ENCODE data around the gene KANK4.

KANK4 gene

DNA sequence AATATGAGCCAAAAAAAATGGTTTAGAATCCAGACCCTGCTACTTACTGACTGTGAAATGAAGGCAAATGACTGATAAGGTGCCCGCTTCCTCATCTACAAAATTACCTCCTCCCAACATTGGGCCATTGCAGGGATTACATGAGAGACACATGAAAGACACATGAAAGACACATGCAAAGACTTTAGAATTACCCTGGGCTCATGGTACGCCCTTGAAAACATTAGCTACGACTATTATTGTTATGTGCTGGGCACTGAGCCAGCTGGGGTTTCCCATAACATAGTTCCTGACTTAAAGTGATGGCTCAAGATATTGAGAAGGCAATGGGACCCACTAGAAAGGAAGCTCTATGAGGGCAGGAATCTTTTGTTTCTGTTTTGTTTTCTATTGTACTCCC is 43.7 kb upstream of the KANK4 start:
- TF ChIP-seq, protein P1, sequence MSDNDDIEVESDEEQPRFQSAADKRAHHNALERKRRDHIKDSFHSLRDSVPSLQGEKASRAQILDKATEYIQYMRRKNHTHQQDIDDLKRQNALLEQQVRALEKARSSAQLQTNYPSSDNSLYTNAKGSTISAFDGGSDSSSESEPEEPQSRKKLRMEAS (IDR thresholded peaks at IDR 0.05): no peak
- peak; percentile 17; the same call in 1 of the 2 replicates for TF ChIP-seq NFIC (IDR thresholded peaks at IDR 0.05)

DNA sequence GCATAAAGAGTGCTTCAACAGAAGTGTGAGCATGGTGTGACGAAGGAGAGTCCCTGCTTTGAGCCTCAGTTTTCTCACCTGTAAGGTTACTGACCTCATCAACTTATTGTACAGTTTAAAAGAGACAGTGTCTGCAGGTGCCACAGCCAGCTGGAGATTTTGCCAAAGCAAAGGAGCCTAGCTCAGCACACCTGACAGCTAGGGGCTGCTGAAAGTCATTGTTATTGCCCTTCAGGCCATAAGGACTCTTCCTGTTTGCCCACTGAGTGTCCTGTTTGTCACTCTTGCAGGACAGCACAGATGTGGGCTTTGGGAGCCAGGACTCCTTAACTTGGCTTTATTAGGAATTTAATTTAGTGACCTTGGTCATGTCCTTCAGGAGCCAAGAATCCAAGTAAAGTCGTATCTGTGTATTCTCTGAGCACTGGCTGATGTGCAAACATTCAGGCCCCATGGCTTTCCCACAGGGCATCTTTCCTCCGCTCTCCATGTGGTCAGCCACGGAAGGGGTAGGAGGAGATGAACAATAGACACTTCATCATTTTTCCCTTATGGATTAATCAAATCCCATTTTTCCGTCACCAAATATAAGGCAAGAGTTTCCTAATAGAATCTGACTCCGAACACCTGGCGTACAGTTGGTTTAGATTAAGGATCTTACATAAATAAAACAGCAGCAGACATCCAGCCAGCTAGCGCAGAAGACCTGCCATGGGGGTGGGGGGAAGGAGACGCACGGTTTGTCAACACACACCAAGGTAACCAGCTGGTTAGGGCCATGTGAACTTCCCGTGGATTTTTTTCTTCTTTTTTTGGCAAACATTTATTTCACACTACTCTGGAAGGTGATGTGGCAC is 43.1 kb upstream of the KANK4 start:
- TF ChIP-seq TAF1 (IDR thresholded peaks at IDR 0.05; ENCODE audit: low read depth) (no peak), FOXM1 (IDR thresholded peaks at IDR 0.05; ENCODE audit: borderline replicate concordance, low read depth) (no peak), EGR1 (IDR thresholded peaks at IDR 0.05) (no peak), CREB1 (IDR thresholded peaks at IDR 0.05; ENCODE audit: low read depth) (no peak), EP300 (IDR thresholded peaks at IDR 0.05; ENCODE audit: borderline replicate concordance) (no peak), ZBTB7A (IDR thresholded peaks at IDR 0.05; ENCODE audit: low read depth) (no peak), TEAD4 (IDR thresholded peaks at IDR 0.05) (no peak), CEBPB (IDR thresholded peaks at IDR 0.05) (no peak), RAD21 (IDR thresholded peaks at IDR 0.05; ENCODE audit: low read depth) (no peak), NFIC (IDR thresholded peaks at IDR 0.05) (no peak)
- TF ChIP-seq, protein P1 (IDR thresholded peaks at IDR 0.05): no peak

DNA sequence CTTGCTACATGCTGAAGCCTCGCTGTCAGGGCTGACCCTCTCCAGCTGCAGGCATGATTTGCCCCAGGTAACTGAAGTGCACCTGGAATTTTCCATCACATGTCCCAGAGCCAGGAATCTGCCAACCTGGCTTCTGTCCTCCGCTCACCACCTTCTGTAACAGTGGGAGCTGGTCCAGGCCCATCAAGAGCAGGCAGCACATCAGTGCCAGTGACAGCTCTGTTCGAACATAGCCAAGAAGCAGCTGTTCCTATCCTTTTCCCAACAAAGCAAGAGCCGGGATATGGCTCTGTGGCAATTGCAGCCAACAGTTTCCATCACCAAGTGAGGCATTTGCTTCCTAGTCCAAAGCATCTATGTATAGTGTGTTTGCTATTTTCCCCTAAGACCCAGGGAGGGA is 42.2 kb upstream of the KANK4 start:
- TF ChIP-seq EGR1 (IDR thresholded peaks at IDR 0.05): no peak
- TF ChIP-seq, protein P1 (IDR thresholded peaks at IDR 0.05): no peak
- TF ChIP-seq CREB1 (IDR thresholded peaks at IDR 0.05; ENCODE audit: low read depth): no peak
- no peak for TF ChIP-seq EP300 (IDR thresholded peaks at IDR 0.05; ENCODE audit: borderline replicate concordance)
- TF ChIP-seq TAF1 (IDR thresholded peaks at IDR 0.05; ENCODE audit: low read depth): no peak
- TF ChIP-seq FOXM1 (IDR thresholded peaks at IDR 0.05; ENCODE audit: borderline replicate concordance, low read depth): no peak
- TF ChIP-seq TEAD4 (IDR thresholded peaks at IDR 0.05): no peak
- TF ChIP-seq, protein P2, sequence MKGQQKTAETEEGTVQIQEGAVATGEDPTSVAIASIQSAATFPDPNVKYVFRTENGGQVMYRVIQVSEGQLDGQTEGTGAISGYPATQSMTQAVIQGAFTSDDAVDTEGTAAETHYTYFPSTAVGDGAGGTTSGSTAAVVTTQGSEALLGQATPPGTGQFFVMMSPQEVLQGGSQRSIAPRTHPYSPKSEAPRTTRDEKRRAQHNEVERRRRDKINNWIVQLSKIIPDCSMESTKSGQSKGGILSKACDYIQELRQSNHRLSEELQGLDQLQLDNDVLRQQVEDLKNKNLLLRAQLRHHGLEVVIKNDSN (IDR thresholded peaks at IDR 0.05): no peak
- TF ChIP-seq NFIC (IDR thresholded peaks at IDR 0.05): no peak
- no peak for TF ChIP-seq YY1 (IDR thresholded peaks at IDR 0.05; ENCODE audit: low read depth)
- no peak for TF ChIP-seq RAD21 (IDR thresholded peaks at IDR 0.05; ENCODE audit: low read depth)
- TF ChIP-seq ZBTB7A (IDR thresholded peaks at IDR 0.05; ENCODE audit: low read depth): no peak
- TF ChIP-seq, protein P3, sequence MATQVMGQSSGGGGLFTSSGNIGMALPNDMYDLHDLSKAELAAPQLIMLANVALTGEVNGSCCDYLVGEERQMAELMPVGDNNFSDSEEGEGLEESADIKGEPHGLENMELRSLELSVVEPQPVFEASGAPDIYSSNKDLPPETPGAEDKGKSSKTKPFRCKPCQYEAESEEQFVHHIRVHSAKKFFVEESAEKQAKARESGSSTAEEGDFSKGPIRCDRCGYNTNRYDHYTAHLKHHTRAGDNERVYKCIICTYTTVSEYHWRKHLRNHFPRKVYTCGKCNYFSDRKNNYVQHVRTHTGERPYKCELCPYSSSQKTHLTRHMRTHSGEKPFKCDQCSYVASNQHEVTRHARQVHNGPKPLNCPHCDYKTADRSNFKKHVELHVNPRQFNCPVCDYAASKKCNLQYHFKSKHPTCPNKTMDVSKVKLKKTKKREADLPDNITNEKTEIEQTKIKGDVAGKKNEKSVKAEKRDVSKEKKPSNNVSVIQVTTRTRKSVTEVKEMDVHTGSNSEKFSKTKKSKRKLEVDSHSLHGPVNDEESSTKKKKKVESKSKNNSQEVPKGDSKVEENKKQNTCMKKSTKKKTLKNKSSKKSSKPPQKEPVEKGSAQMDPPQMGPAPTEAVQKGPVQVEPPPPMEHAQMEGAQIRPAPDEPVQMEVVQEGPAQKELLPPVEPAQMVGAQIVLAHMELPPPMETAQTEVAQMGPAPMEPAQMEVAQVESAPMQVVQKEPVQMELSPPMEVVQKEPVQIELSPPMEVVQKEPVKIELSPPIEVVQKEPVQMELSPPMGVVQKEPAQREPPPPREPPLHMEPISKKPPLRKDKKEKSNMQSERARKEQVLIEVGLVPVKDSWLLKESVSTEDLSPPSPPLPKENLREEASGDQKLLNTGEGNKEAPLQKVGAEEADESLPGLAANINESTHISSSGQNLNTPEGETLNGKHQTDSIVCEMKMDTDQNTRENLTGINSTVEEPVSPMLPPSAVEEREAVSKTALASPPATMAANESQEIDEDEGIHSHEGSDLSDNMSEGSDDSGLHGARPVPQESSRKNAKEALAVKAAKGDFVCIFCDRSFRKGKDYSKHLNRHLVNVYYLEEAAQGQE (IDR thresholded peaks at IDR 0.05; ENCODE audit: low read depth): no peak
- no peak for TF ChIP-seq CEBPB (IDR thresholded peaks at IDR 0.05)

DNA sequence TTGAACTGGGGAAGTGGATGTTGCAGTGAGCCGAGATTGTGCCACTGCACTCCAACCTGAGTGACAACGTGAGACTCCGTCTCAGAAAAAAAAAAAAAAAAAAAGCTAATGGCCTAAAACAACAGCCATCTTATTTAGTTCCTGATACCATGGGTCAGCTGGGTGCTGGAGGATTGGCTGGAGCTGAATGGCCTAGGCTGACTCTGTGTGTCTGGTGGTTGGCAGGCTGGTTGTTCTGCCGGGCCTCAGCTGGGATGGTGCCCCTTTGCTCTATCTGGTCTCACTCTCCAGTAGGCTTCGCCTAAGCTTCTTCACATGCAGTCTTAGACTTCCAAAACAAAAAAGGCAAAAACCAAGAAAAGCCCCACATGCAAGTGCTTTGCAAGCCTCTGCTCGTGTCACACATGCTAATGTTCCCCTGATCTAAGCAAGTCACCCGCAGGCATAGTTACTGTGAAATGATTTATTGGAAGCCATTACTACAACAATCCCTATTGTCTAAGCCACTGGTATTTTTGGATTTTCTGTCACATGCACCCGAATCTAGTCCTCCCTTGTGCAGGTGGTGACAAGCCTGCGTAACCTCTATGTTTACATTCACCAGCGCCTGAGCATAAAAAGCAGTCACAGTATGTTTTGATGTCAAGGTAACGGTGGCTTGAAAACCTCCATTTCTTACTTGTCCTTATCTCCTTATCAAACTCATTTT is 39.6 kb upstream of the KANK4 start:
- TF ChIP-seq TCF12 (IDR thresholded peaks at IDR 0.05; ENCODE audit: low read depth): no peak
- no peak for TF ChIP-seq CEBPB (IDR thresholded peaks at IDR 0.05)
- TF ChIP-seq EGR1 (IDR thresholded peaks at IDR 0.05): no peak
- TF ChIP-seq RAD21 (IDR thresholded peaks at IDR 0.05; ENCODE audit: low read depth): no peak
- TF ChIP-seq FOXM1 (IDR thresholded peaks at IDR 0.05; ENCODE audit: borderline replicate concordance, low read depth): no peak
- TF ChIP-seq TAF1 (IDR thresholded peaks at IDR 0.05; ENCODE audit: low read depth): no peak

DNA sequence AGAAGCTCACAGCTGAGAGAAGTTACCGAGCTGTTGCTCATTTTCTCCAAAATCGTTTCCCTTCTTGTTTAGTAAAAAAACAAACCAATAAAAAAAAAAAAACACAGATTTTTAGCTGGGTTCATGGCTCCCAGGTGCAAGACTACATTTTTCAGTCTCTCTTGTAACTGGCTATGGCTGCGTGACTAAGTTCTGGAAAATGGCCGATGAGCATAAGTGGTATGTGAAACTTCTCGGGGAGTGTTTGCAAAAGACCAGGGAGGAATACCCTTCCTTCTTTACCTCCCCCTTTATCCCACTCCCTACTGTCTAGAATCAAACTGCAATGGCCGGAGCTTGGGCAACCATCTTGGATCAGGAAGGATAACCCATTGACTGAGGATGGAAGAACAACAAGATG is 38.7 kb upstream of the KANK4 start:
- no peak for TF ChIP-seq EGR1 (IDR thresholded peaks at IDR 0.05)
- TF ChIP-seq, protein P1 (IDR thresholded peaks at IDR 0.05): no peak

DNA sequence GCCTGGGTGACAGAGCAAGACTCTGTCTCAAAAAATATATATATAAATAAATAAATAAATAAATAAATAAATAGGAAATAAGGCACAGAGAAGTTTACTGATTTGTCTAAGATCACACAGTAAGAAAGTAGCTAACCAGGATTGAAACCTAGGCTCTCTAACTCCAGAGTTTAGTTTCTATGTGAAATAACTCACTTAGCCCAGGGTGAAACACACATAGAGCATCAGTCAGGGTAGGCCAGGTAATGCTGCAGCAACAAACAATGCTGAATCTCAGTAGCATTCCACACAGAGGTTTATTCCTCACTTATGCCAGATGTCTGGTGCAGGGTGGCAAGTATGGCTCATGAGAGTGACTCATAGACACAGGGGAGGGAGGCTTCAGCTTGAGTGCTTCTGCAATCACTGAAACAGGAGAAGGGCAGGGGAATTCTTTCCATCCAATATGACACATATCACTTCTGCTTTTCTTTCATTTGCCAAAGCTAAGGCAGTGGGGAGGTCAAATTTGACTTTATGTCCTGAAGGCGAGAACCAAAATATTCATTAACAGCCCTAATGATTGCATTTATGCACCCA is 37.1 kb upstream of the KANK4 start:
- peak; percentile 46; the same call in 1 of the 2 replicates for TF ChIP-seq TEAD4 (IDR thresholded peaks at IDR 0.05)
- no peak for TF ChIP-seq CREB1 (IDR thresholded peaks at IDR 0.05; ENCODE audit: low read depth)
- TF ChIP-seq ZBTB7A (IDR thresholded peaks at IDR 0.05; ENCODE audit: low read depth): no peak
- peak; percentile 39; the same call in 1 of the 2 replicates for TF ChIP-seq EP300 (IDR thresholded peaks at IDR 0.05; ENCODE audit: borderline replicate concordance)
- TF ChIP-seq RAD21 (IDR thresholded peaks at IDR 0.05; ENCODE audit: low read depth): no peak
- 0 out of 2 replicates have a peak, but pooled peaks have one; percentile 42 for TF ChIP-seq TCF12 (IDR thresholded peaks at IDR 0.05; ENCODE audit: low read depth)
- TF ChIP-seq, protein P3 (IDR thresholded peaks at IDR 0.05; ENCODE audit: low read depth): no peak
- TF ChIP-seq TAF1 (IDR thresholded peaks at IDR 0.05; ENCODE audit: low read depth): no peak
- peak; percentile 23; the same call in 1 of the 2 replicates for TF ChIP-seq CEBPB (IDR thresholded peaks at IDR 0.05)
- TF ChIP-seq, protein P1 (IDR thresholded peaks at IDR 0.05): no peak
- no peak for TF ChIP-seq EGR1 (IDR thresholded peaks at IDR 0.05)
- no peak for TF ChIP-seq YY1 (IDR thresholded peaks at IDR 0.05; ENCODE audit: low read depth)
- TF ChIP-seq FOXM1 (IDR thresholded peaks at IDR 0.05; ENCODE audit: borderline replicate concordance, low read depth): no peak
- TF ChIP-seq, protein P2 (IDR thresholded peaks at IDR 0.05): peak; percentile 5; the same call in 1 of the 2 replicates
- TF ChIP-seq NFIC (IDR thresholded peaks at IDR 0.05): no peak
